Skeletal muscle cell (primary cell): ENCODE results near the gene HACD1.
"Not testable (repeated sequence)": the region's sequence is repeated elsewhere in the genome, so short reads cannot be mapped to it uniquely, and the experiment has no call there.

Experiments
- DNase-seq: peaks from one replicate; pipeline ENCODE4 v3.0.0-alpha.2; 2010; ENCODE audit warnings: low read depth
- H3K4me3 ChIP-seq: 2 replicates; pipeline ENCODE4 v1.5.1; 2011; ENCODE audit warnings: low read depth, mild to moderate bottlenecking, control low read depth, low read length, moderate library complexity

HACD1 gene

DNA sequence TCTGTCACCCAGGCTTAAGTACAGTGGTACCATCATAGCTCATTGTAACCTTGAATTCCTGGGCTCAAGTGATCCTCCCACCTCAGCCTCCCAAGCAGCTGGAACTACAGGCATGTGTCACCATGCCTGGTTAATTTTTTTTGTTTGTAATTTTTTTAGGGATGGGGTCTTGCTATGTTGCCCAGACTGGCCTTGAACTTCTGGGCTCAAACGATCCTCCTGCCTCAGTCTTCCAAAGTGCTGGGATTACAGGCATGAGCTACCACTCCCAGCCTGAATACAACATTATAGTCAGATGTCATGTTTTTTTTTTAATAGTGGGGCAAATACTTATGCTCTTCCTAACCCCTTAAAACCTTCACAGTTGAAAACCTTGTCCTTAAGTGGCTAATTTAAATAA is 27.9 kb downstream of the HACD1 start:
- H3K4me3 ChIP-seq, DNase-seq: not testable (repeated sequence)

DNA sequence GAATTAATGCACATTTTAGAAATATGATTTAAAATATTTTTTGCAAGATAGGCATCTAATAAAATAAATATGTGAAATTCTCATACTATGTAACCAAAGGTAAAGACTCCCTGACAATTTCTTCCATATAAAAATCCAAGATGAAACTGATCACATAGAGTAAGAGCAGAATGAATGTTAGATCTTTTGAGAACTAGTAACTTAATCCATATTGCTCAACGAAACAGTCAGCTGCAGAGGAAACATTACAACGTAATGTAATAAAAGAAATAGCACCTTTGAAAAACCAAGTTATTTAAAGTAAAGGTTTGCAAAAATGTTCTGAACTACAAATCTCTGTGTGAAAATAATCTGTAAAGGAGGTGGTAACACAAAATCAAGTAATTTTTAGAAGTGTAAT is 28.8 kb downstream of the HACD1 start:
- no peak for DNase-seq
- H3K4me3 ChIP-seq = no peak overlapping the region

DNA sequence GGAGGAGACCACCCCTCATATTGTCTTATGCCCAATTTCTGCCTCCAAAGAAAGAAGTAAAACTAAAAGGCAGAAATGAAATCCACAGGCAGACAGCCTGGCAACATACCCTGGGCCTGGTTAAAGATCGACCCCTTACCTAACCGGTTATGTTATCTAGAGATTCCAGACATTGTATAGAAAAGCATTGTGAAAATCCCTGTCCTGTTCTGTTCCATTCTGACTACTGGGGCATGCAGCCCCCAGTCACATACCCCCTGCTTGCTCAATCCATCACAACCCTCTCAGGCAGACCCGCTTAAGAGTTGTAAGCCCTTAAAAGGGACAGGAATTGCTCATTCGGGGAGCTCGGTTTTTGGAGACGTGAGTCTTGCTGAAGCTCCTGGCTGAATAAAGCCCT is 29.9 kb downstream of the HACD1 start:
- not testable (repeated sequence) for H3K4me3 ChIP-seq, DNase-seq

DNA sequence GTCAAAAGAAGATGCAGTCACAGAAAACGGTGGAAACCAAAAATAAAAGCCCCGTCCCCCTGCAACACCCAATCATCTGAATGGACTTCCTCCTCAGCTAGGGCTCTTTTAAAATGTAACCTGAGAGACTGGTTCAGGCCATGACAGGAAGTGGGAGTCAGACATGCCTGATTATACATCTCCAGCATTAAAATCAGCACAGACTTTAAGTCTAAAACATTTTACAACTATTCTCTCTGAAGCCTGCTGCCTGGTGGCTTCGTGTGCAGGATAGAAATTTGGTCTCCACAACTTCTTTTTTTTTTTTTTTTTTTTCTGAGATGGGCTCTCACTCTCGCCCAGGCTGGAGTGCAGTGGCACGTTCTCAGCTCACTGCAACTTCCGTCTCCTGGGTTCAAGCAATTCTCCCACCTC is 30.3 kb downstream of the HACD1 start:
- DNase-seq = peak; percentile 6
- H3K4me3 ChIP-seq = no peak overlapping the region

DNA sequence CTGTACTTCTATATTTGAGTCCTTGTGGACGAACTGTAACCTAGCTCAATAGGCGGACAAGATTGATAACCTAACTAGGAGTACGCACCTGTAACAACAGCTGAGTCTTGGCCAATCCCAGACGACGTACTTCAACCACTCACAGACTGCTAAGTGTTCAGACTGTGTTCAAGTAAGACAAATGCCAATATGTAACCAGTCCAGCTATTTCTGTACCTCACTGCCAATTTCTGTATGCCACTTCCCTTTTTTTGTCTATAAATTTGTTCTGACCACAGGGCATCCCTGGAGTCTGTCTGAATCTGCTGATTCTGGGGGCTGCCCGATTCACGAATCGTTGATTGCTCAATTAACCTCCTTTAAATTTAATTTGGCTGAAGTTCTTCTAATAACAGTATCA is 32.2 kb downstream of the HACD1 start:
- no peak for DNase-seq
- H3K4me3 ChIP-seq = no peak overlapping the region

DNA sequence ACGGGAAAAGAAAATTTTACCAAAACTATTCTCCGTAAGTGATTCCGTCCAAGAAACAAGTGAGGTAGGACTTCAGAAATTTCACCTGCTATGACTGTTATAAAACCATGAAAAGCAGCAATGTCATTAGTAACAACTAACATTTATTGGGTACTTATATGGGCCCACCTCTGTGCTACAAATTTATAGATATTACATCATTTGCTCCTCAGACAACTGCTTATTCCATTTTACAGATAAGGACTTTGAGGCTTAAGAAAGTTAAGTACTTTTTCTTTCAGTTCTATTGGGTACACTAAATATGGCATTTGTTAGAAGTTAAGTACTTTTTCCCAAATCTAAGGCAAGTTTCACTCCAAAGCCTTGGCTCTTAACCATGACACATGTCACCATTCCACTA is 36.3 kb downstream of the HACD1 start:
- no peak overlapping the region for H3K4me3 ChIP-seq
- no peak for DNase-seq

DNA sequence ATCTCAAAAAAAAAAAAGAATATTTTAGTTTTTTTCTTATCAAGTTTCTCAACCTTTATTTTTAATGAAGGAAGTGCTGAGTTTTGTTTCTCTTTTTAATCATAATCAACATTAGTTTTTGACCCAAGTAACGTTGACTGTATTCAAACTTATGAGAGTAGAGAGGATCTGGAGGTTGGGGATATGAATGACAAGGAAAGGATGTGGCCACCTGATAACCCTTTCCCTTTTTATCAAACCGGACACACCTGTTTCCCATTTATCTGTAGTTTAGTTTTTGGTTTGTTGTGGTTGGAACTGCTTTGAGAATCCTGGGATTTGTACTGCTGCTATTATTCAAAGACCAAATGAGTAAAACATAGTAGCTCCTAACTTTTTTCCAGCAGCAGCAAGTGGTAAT is 38.6 kb downstream of the HACD1 start:
- no peak overlapping the region for H3K4me3 ChIP-seq
- no peak for DNase-seq

DNA sequence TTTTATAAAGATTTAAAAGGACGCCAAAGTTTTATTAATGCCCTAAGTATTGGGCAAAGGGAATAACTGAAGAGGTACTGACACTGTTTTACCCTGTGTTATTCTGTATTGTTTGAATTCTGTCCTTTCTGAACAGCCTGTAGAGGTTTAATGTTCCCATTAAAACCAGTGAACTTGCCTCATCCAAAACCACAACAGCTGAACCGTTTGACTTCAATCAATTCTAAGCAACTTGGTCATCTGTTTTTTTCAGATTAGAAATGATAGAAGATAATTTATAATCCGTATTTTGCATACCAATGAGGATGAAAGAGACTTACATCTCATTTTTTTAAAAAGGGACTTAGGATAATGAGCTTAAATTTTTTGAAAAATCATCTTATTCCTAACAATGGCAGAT is 40.4 kb downstream of the HACD1 start:
- H3K4me3 ChIP-seq = no peak overlapping the region
- DNase-seq = no peak

DNA sequence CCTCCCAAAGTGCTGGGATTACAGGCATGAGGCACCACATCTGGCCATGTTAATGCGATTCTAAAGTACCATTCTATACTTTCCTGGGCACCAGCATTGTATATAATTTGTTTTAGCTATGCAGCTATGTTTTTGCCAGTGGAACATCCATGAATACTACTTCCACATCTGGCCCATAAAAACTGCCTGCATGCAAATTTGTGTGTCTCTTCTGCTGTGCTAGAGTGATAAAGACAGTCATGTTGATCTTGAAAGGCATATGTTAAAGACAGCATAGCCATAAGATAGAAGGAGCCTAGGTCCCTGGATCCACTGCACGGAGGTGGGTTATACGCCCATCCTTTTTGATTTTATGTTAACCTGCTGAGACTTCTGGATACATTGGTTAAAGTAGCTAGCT is 52.3 kb downstream of the HACD1 start:
- DNase-seq = no peak
- H3K4me3 ChIP-seq = no peak overlapping the region

DNA sequence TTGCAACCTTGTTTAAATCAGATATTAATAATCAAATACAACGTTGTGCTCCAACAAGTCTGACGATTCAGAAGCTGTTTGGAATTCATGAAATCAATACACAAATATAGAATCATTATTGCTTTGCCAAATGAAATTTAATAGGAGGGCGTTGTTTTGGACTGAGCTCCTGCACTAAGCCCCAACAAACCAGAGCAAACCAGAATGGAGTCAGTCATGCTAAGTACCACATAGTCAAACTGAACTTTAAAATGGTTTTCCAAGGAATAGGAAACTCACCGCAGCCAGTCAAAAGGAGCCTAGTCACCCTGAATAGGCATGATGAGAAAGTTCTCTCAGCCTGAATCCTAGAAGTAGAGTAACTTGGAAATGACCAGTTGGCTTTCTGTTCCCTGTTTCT is 53.7 kb downstream of the HACD1 start:
- no peak overlapping the region for H3K4me3 ChIP-seq
- DNase-seq = no peak

DNA sequence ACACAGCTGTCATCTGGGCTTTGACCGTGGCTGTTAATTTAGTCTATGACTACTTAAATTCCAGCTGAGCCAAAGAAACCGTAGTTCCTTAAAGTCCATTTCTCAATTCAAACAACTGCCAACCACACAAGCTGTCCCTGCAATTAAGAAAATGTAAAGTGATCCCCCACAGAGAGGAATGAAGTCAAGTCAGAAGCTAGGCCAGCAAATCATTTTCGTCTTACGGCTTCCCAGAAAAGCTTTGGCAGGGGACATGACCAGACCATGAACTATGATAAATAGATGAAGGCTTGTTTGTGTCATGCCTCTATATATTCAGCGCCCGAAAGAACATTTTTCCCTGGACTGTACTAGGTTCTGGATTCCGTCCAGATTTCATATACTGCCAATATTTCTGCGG is 54.6 kb downstream of the HACD1 start:
- DNase-seq = peak; percentile 90
- H3K4me3 ChIP-seq = no peak overlapping the region

DNA sequence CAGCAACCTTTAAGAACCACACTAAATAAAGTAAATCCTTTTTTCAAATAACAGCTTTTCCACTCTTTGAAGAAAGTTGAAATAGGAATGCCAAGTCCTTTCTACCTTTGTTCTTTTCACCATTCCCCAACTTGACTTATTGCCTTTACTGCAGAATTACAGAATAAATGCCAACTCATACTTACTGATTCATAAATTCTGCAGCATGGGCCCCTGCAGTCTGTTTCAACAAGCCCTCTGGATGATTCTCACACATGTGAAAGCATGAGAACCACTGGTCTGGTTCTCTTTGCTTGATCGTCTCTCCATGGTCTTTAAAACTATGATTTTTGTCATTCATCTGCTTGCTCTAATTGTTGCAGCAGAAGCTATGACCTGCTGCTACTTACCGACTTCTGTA is 56.1 kb downstream of the HACD1 start:
- H3K4me3 ChIP-seq = no peak overlapping the region
- DNase-seq = no peak

DNA sequence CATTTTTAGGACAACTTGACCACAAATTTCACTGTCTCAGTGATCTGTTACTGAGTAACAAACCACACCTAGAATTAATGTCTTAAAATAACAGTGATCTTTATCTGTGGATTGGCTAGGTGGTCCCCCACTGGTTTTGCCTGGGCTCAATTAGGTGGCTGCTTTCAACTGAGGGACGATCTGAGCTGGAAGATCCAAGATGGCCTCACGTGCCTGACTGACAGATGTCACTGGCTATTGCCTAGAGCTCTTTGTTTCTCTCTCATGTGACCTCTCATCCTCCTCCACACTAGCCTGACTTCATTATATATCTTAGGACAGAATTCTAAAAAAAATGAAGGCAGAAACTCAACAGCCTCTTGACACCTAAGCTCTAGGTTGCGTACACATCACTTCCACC is 59.7 kb downstream of the HACD1 start:
- no peak for DNase-seq
- H3K4me3 ChIP-seq = no peak overlapping the region

DNA sequence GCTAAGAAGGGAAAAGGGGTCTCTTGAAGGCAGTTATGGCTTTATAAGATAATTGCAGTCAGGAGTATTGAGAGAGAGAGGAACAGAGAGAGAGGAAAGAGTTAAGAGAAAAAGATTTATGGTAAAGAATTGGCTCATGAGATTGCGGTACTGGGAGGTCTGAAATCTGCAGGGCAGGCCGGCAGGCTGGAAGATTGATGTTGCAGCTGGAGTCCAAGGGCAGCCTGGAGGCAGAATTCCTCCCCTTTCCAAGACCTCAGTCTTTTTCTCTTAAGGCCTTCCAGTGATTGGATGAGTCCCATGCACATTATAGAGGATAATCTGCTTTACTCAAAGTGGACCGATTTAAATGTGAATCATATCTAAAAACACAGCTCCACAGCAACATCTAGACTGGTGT is 68.4 kb downstream of the HACD1 start:
- H3K4me3 ChIP-seq = no peak overlapping the region
- DNase-seq = peak; percentile 35

DNA sequence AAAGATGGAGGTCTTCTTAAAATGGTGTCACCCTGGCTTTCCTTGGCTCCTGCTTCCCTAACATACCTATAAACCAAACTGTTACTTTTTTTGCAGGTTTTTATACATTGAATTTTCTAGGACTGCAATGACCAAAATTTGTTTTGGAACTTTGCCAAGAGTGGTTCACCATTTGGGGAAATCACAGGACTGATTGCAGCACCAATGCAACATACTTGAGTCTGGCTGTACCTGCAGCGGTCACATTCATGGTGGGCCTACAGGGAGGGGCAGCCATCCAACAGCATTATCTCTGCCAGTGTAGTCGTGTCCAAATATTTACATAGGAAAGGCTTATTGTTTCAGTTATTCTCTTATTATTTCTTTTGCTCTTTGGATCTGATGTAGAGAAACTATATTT is 69.0 kb downstream of the HACD1 start:
- no peak for DNase-seq
- H3K4me3 ChIP-seq = no peak overlapping the region

DNA sequence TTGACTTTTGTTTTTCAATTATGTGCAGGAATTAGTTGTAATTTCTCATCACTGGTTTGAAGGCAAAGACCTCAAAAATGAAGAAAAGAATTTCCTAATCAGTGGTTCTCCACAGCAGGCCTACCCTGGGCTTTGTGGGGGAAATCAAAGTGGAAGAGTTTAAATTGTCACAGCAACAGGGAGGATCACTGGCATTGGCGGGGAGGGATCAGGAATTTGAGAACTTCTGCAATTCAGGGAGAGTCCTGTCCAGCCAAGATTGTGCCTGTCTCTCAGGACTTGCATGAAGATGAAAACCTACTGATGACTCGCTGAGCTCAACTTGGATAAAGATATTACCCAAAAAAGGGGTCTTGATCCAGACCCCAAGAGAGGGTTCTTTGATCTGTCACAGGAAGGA is 70.1 kb downstream of the HACD1 start:
- DNase-seq = no peak
- H3K4me3 ChIP-seq = no peak overlapping the region

DNA sequence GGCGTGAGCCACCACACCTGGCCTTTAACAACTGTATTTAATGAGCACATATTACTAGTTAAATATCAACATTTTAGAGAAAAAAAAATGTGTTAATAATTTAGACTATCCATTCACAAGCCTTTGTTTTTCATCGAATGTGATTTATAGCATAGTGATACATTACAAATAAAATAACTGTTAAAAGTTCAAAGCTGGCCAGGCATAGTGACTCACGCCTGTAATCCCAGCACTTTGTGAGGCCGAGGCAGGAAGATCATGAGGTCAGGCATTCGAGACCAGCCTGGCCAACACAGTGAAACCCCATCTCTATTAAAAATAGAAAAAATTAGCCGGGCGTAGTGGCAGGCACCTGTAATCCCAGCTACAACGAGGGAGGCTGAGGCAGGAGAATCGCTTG is 72.7 kb downstream of the HACD1 start:
- no peak overlapping the region for H3K4me3 ChIP-seq

More for the DNA sequence above, 72.7 kb downstream of the HACD1 start:
- no peak for DNase-seq
